ENCODE results near the gene SPNS2.

DNA sequence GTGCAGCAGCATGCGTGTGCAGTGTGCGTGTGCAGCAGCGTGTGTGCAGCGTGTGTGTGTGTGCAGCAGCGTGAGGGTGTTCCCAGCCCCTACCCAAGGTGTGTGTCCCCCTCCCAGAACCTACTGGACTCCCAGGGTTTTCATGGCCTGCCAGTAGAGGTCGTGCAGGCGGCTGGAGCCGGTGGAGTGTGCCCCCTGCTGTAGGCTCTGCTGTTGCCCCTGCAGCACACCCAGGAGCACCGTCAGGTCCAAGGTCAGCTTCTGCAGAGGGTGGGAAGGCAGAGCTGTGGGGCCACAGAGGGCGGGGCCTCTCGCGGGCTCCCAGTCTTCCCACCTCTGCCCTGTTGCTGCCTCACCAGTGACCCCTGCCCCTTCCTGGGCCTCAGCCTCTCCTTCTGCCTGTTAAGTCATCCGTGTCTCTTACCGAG is 41.6 kb downstream of the SPNS2 start:
- TF ChIP-seq EZH2 (IDR thresholded peaks at IDR 0.05; ENCODE audit: insufficient read depth, poor library complexity, severe bottlenecking) (no peak), EZH2phosphoT487 (IDR thresholded peaks at IDR 0.05; ENCODE audit: insufficient read depth, low read depth) (no peak)

Data from GM23248 (cell line).